DND-41 (cell line): ENCODE measurements around the gene ZNF620.
A peak's percentile ranks its signal among the peaks of the same experiment; 100 is the strongest.

ENCODE experiments used
- ATAC-seq: fragments of 200-7000 bp; cut with Tn5 transposase; 3 replicates; pipeline ENCODE4 v1.9.1; 2021; ENCODE audit warnings: low read depth; ENCODE audit not compliant: insufficient read depth
- DNase-seq: peaks from one replicate; pipeline ENCODE4 v3.0.0-alpha.2; 2020
- H2AFZ ChIP-seq: 2 replicates; pipeline ENCODE4 v1.6.0; 2012; ENCODE audit warnings: low read depth, low read length
- H3K27ac ChIP-seq: 2 replicates; pipeline ENCODE4 v1.5.1; 2012; ENCODE audit warnings: low read length, inconsistent platforms
- H3K27me3 ChIP-seq: fragments of 200-600 bp; sonication (generic); 2 replicates; pipeline ENCODE4 v1.6.0; 2012; ENCODE audit warnings: low read length, mild to moderate bottlenecking, inconsistent platforms; ENCODE audit not compliant: insufficient read depth, poor library complexity
- H3K36me3 ChIP-seq: 2 replicates; pipeline ENCODE4 v1.5.1; 2012; ENCODE audit warnings: low read length, inconsistent platforms; ENCODE audit not compliant: insufficient read depth
- H3K4me1 ChIP-seq: 2 replicates; pipeline ENCODE4 v1.5.1; 2012; ENCODE audit warnings: mild to moderate bottlenecking, low read length; ENCODE audit not compliant: insufficient read depth
- H3K4me2 ChIP-seq: 2 replicates; pipeline ENCODE4 v1.6.0; 2012; ENCODE audit warnings: mild to moderate bottlenecking, moderate library complexity, low read length, inconsistent platforms; ENCODE audit not compliant: insufficient read depth
- H3K4me3 ChIP-seq, 2 experiments: fragments of 200-600 bp in 1 of 2; shearing (Covaris generic) in 1 of 2; 2 replicates each; pipeline ENCODE4 v1.5.1; 2012 to 2016; ENCODE audit warnings: inconsistent platforms in 2 of 2, low read length in 2 of 2, mild to moderate bottlenecking in 2 of 2, low read depth in 1 of 2, moderate library complexity in 1 of 2
- H3K79me2 ChIP-seq: 2 replicates; pipeline ENCODE4 v1.6.0; 2012; ENCODE audit warnings: low read length, inconsistent platforms; ENCODE audit not compliant: insufficient read depth
- H3K9ac ChIP-seq: 2 replicates; pipeline ENCODE4 v1.6.0; 2012; ENCODE audit warnings: low read depth, mild to moderate bottlenecking, inconsistent platforms, low read length, moderate library complexity
- H3K9me3 ChIP-seq: 2 replicates; pipeline ENCODE4 v1.5.1; 2012; ENCODE audit warnings: low read length, moderate library complexity, mild to moderate bottlenecking, inconsistent platforms; ENCODE audit not compliant: insufficient read depth, severe bottlenecking
- H4K20me1 ChIP-seq: 2 replicates; pipeline ENCODE4 v1.6.0; 2012; ENCODE audit warnings: low read length; ENCODE audit not compliant: insufficient read depth
- EZH2 ChIP-seq: IDR thresholded peaks from 3 replicates; pipeline ENCODE4 v1.6.1; 2012; ENCODE audit warnings: borderline replicate concordance, low read depth, mild to moderate bottlenecking, moderate library complexity, low read length, inconsistent platforms; ENCODE audit not compliant: severe bottlenecking
- TF ChIP-seq, protein P1 (sequence below): IDR thresholded peaks from 2 replicates; pipeline ENCODE4 v1.5.1; 2012; ENCODE audit warnings: borderline replicate concordance, low read length, moderate library complexity, mild to moderate bottlenecking; ENCODE audit not compliant: poor library complexity, severe bottlenecking; ENCODE audit errors: extremely low read depth

The ZNF620 gene

GRCh38 chr3:40504636-40505430 lies 1.0 kb upstream of the ZNF620 start:
- peak overlapping the region; percentile 68 for H3K4me2 ChIP-seq
- H3K36me3 ChIP-seq, result peaks cover 5% of the 10 kb centered on the region; the same call in 1 of the 2 replicates
- DNase-seq (no peak), ATAC-seq (no peak)
- H3K4me3 ChIP-seq, result peak overlapping the region in 1 of 2 experiments; percentile 72; a peak in 2 of 4 replicates
- no peaks in the 10 kb centered on the region for H4K20me1 ChIP-seq
- TF ChIP-seq, protein P1, sequence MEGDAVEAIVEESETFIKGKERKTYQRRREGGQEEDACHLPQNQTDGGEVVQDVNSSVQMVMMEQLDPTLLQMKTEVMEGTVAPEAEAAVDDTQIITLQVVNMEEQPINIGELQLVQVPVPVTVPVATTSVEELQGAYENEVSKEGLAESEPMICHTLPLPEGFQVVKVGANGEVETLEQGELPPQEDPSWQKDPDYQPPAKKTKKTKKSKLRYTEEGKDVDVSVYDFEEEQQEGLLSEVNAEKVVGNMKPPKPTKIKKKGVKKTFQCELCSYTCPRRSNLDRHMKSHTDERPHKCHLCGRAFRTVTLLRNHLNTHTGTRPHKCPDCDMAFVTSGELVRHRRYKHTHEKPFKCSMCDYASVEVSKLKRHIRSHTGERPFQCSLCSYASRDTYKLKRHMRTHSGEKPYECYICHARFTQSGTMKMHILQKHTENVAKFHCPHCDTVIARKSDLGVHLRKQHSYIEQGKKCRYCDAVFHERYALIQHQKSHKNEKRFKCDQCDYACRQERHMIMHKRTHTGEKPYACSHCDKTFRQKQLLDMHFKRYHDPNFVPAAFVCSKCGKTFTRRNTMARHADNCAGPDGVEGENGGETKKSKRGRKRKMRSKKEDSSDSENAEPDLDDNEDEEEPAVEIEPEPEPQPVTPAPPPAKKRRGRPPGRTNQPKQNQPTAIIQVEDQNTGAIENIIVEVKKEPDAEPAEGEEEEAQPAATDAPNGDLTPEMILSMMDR, result no peak
- TF ChIP-seq EZH2, result no peak
- no peaks in the 10 kb centered on the region for H3K9me3 ChIP-seq
- H3K4me1 ChIP-seq, result peaks cover 27% of the 10 kb centered on the region
- H3K27ac ChIP-seq, result no peak overlapping the region
- H3K9ac ChIP-seq, result peak overlapping the region; percentile 57
- peak overlapping the region; percentile 92 for H2AFZ ChIP-seq
- H3K79me2 ChIP-seq, result no peaks in the 10 kb centered on the region
- no peaks in the 10 kb centered on the region for H3K27me3 ChIP-seq

DNA sequence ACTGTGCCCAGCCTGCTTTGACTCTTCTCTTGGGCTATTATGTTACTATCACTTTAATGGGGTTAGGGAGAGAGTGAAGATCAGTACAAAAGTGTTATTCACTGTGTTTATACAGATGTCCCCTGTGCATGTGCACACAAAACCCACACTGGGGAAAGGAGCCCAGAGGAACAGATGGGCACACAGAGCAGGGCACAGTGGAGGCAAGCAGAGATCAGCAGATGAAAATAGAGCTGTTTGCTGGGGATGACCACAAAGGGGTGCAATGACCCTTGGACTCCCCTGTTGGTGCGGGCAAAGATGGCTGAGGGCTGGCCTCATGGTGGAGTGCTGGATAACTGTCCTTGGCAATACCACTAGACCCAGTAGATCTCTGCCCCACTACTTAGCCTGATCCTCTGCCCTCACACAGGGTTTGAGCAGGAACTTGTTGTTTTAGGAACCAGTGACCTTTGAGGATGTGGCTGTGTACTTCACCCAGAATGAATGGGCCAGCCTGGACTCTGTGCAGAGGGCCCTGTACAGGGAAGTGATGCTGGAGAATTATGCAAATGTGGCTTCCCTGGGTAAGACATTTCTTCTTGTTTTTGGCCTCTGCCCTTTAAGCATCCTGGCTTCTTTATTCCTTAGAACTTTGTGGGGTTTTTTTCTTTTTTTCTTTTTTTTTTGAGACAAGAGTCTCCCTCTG lies 5.3 kb downstream of the ZNF620 start:
- Histone ChIP-seq H3K9me3 (no peaks in the 10 kb centered on the region), H3K36me3 (peaks cover 48% of the 10 kb centered on the region), H4K20me1 (no peaks in the 10 kb centered on the region), H3K4me2 (no peak overlapping the region), H3K4me1 (peaks cover 14% of the 10 kb centered on the region), H3K27me3 (no peaks in the 10 kb centered on the region), H2AFZ (no peak overlapping the region), H3K4me3 (no peak overlapping the region), H3K79me2 (no peaks in the 10 kb centered on the region), H3K9ac (no peak overlapping the region), H3K27ac (no peak overlapping the region)
- TF ChIP-seq EZH2, result no peak
- TF ChIP-seq, protein P1, result no peak
- ATAC-seq (no peak), DNase-seq (no peak)

DNA sequence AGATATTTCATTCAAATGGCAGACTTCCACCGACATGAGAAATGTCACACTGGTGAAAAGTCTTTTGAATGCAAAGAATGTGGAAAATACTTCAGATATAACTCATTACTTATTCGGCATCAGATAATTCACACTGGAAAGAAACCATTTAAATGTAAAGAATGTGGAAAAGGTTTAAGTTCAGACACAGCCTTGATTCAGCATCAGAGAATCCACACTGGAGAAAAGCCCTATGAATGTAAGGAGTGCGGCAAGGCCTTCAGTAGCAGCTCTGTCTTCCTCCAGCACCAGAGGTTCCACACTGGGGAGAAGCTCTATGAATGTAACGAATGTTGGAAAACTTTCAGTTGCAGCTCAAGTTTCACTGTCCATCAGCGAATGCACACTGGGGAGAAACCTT lies 10.4 kb downstream of the ZNF620 start:
- H3K27ac ChIP-seq, result no peak overlapping the region
- H2AFZ ChIP-seq, result no peak overlapping the region
- no peaks in the 10 kb centered on the region for H3K9me3 ChIP-seq
- ATAC-seq (no peak), DNase-seq (no peak)
- no peaks in the 10 kb centered on the region for H3K27me3 ChIP-seq
- no peaks in the 10 kb centered on the region for H3K79me2 ChIP-seq
- no peak overlapping the region for H3K9ac ChIP-seq
- H3K4me1 ChIP-seq, result no peaks in the 10 kb centered on the region
- no peaks in the 10 kb centered on the region for H4K20me1 ChIP-seq
- H3K4me2 ChIP-seq, result no peak overlapping the region
- no peak for TF ChIP-seq EZH2
- TF ChIP-seq, protein P1, result no peak
- H3K4me3 ChIP-seq, result no peak overlapping the region
- peaks cover 36% of the 10 kb centered on the region for H3K36me3 ChIP-seq
